KMS-11 (cell line): ENCODE data around the gene ABI3BP.

Experiments used
- H2AFZ ChIP-seq: fragments of 200-600 bp; sonication (generic); 2 replicates; pipeline ENCODE4 v1.6.1; 2016; ENCODE audit warnings: antibody characterized with exemption, mixed run types, low read depth
- H3K27ac ChIP-seq: fragments of 200-600 bp; sonication (generic); 2 replicates; pipeline ENCODE4 v1.6.1; 2016; ENCODE audit warnings: mild to moderate bottlenecking, mixed run types
- H3K27me3 ChIP-seq: fragments of 200-600 bp; sonication (generic); 2 replicates; pipeline ENCODE4 v1.6.1; 2017; ENCODE audit warnings: mild to moderate bottlenecking, low read depth, mixed run types, moderate library complexity; ENCODE audit not compliant: insufficient read depth
- H3K36me3 ChIP-seq: fragments of 200-600 bp; sonication (generic); 2 replicates; pipeline ENCODE4 v1.6.1; 2017; ENCODE audit warnings: mild to moderate bottlenecking, mixed run types; ENCODE audit not compliant: insufficient read depth
- H3K4me1 ChIP-seq: fragments of 200-600 bp; sonication (generic); 2 replicates; pipeline ENCODE4 v1.6.1; 2016; ENCODE audit warnings: mild to moderate bottlenecking, low read depth, mixed run types; ENCODE audit not compliant: poor library complexity, severe bottlenecking
- H3K4me2 ChIP-seq: fragments of 200-600 bp; sonication (generic); 2 replicates; pipeline ENCODE4 v1.7.0; 2016; ENCODE audit warnings: mild to moderate bottlenecking, mixed run types
- H3K4me3 ChIP-seq: fragments of 200-600 bp; sonication (generic); IDR thresholded peaks from 2 replicates; pipeline ENCODE4 v1.6.1; 2017; ENCODE audit warnings: low read depth, low read length, mixed read lengths; ENCODE audit not compliant: insufficient read depth
- H3K79me2 ChIP-seq: fragments of 200-600 bp; sonication (generic); 2 replicates; pipeline ENCODE4 v1.6.1; 2016; ENCODE audit warnings: low read depth, mixed run types; ENCODE audit not compliant: insufficient read depth
- H3K9ac ChIP-seq: fragments of 200-600 bp; sonication (generic); 2 replicates; pipeline ENCODE4 v1.6.1; 2016; ENCODE audit warnings: mild to moderate bottlenecking, mixed run types
- H4K20me1 ChIP-seq: fragments of 200-600 bp; sonication (generic); 2 replicates; pipeline ENCODE4 v1.6.1; 2016; ENCODE audit warnings: mild to moderate bottlenecking, mixed run types; ENCODE audit not compliant: insufficient read depth
- TF ChIP-seq, protein P1 (sequence below): fragments of 200-600 bp; sonication (generic); conservative IDR thresholded peaks from 2 replicates; pipeline ENCODE4 v1.6.1; 2017; ENCODE audit warnings: low read depth, mild to moderate bottlenecking, antibody characterized with exemption, low read length, moderate library complexity, mixed read lengths

The ABI3BP gene

DNA sequence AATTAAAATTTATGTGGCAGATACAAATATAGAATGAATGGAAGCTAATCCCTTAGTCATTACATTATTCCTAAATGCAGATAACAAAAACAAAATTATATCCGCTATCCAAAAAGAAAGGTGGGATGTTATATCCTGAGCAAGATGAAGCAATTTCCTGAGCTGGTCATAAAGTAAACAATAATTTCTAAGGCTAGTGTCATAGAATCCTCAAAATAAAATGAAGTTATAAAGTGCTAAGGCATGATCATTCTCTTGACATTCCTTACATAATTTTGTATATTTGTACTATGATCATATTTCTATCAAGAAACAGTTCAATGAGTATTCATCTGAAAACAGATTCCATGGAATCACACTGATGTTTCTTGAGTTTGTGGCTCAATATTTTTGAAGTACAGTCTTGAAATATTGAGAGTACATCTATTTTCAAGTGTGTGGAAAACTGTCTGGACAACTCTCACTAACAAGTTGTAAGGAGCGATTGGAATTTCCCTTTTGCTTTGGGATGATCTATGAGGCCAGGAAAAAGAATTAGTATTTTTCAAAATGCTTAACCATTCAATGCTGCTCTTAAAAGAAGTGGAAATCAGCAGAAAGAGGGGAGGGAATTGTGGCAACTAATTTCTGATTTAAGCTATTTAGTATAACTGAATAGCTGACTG is 92.4 kb downstream of the ABI3BP start:
- no peak overlapping the region for H2AFZ ChIP-seq
- no peaks in the 10 kb centered on the region for H3K36me3 ChIP-seq
- no peak overlapping the region for H3K4me3 ChIP-seq
- no peak overlapping the region for H3K9ac ChIP-seq
- TF ChIP-seq, protein P1, sequence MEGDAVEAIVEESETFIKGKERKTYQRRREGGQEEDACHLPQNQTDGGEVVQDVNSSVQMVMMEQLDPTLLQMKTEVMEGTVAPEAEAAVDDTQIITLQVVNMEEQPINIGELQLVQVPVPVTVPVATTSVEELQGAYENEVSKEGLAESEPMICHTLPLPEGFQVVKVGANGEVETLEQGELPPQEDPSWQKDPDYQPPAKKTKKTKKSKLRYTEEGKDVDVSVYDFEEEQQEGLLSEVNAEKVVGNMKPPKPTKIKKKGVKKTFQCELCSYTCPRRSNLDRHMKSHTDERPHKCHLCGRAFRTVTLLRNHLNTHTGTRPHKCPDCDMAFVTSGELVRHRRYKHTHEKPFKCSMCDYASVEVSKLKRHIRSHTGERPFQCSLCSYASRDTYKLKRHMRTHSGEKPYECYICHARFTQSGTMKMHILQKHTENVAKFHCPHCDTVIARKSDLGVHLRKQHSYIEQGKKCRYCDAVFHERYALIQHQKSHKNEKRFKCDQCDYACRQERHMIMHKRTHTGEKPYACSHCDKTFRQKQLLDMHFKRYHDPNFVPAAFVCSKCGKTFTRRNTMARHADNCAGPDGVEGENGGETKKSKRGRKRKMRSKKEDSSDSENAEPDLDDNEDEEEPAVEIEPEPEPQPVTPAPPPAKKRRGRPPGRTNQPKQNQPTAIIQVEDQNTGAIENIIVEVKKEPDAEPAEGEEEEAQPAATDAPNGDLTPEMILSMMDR, result no peak
- H3K4me2 ChIP-seq, result no peak overlapping the region
- H3K79me2 ChIP-seq, result no peaks in the 10 kb centered on the region
- no peaks in the 10 kb centered on the region for H3K27me3 ChIP-seq
- H3K4me1 ChIP-seq, result peaks cover 22% of the 10 kb centered on the region
- no peaks in the 10 kb centered on the region for H4K20me1 ChIP-seq
- no peak overlapping the region for H3K27ac ChIP-seq

DNA sequence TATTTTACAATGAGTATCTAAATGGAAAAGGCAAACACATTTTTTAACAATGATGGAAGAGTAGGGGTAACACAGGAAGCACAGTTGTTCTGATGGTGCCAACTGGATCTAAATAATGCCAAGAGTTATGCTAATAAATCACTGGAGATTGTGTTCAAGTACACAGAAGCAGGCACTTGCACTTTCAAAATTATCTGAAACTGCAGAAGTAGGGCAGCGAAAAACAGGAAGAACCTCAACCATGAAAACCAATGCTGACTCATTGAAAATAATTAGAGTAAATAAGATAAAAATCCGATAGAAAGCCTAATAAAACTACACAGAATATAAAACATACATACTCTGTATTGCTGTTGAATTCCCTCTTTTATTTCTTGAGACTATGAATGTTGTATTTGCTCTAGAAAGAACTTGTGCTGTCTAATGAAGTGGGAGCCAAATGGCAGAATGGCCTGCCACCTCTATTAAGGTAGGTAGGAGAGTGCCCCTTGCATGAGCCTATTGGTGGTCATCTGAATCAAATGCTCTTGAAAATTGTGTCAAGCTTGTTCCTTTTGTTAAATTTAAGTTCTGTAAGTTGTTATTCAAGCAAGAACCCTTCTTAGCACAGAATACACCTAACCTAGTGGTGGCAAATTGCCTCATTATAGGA is 93.7 kb downstream of the ABI3BP start:
- H3K4me1 ChIP-seq, result peaks cover 22% of the 10 kb centered on the region
- no peaks in the 10 kb centered on the region for H3K79me2 ChIP-seq
- H2AFZ ChIP-seq, result no peak overlapping the region
- no peaks in the 10 kb centered on the region for H3K27me3 ChIP-seq
- TF ChIP-seq, protein P1, result no peak
- peak overlapping the region; percentile 68 for H3K4me2 ChIP-seq
- no peaks in the 10 kb centered on the region for H4K20me1 ChIP-seq
- H3K36me3 ChIP-seq, result no peaks in the 10 kb centered on the region
- H3K27ac ChIP-seq, result no peak overlapping the region
- no peak overlapping the region for H3K9ac ChIP-seq
- H3K4me3 ChIP-seq, result no peak overlapping the region

DNA sequence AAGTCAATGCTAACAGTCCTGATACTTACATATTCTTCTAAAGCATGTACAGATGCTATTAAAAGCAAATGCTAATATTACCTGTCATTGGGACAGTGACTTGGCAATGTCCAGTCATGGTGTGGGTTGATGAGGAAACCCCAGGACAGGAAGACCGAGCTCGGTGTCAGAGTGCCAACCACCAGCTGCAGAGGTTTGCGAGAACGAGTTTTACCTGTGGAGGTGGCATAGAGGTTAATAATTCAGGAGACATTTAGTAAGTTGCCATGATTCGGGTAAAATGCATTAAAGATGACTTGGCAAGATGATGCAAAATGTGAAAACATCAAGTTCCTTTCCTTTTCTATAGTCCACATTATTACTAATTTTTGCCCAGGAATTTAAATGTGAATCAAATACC is 94.5 kb downstream of the ABI3BP start:
- H4K20me1 ChIP-seq, result no peaks in the 10 kb centered on the region
- no peak overlapping the region for H2AFZ ChIP-seq
- no peaks in the 10 kb centered on the region for H3K79me2 ChIP-seq
- no peak overlapping the region for H3K27ac ChIP-seq
- no peak overlapping the region for H3K4me3 ChIP-seq
- peaks cover 22% of the 10 kb centered on the region for H3K4me1 ChIP-seq
- H3K9ac ChIP-seq, result no peak overlapping the region
- peak overlapping the region; percentile 68; the same call in 1 of the 2 replicates for H3K4me2 ChIP-seq
- no peaks in the 10 kb centered on the region for H3K36me3 ChIP-seq
- no peaks in the 10 kb centered on the region for H3K27me3 ChIP-seq
- TF ChIP-seq, protein P1, result no peak

DNA sequence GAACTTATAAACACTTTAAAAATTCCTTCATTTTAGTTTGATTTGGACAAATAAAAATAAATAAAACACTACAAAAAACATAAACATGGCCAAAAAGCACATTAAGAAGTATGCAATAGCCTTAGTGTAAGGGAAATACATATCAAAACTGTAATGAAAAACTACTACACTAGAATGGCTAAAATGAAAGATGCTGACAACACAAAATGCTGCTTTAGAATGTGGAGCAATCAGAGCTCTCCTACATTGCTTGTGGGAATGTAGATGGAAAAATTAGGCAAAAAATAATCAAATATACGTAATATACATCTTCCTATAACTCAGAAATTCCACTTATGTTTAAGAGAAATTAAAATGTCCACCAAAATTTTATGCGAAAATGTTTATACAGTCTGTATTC is 96.2 kb downstream of the ABI3BP start:
- Histone ChIP-seq H3K27ac (no peak overlapping the region), H4K20me1 (no peaks in the 10 kb centered on the region), H3K27me3 (no peaks in the 10 kb centered on the region), H3K4me2 (no peak overlapping the region), H3K79me2 (no peaks in the 10 kb centered on the region), H3K9ac (no peak overlapping the region), H3K4me3 (no peak overlapping the region), H3K4me1 (peaks cover 22% of the 10 kb centered on the region), H3K36me3 (no peaks in the 10 kb centered on the region), H2AFZ (no peak overlapping the region)
- TF ChIP-seq, protein P1, result no peak
